Neutrophil (primary cell): ENCODE results near the gene CRB3.
A peak's percentile ranks its signal among the peaks of the same experiment; 100 is the strongest.

ENCODE experiments used
- H3K27ac ChIP-seq: fragments of 200-600 bp; sonication (generic); 2 replicates; pipeline ENCODE4 v1.5.1; 2016; ENCODE audit warnings: mild to moderate bottlenecking, moderate library complexity
- H3K27me3 ChIP-seq: fragments of 200-600 bp; sonication (generic); 2 replicates; pipeline ENCODE4 v1.6.0; 2016; ENCODE audit warnings: mild to moderate bottlenecking
- H3K36me3 ChIP-seq: fragments of 200-600 bp; sonication (generic); 2 replicates; pipeline ENCODE4 v1.5.1; 2017
- H3K4me1 ChIP-seq, 2 experiments: fragments of 200-600 bp in 1 of 2; sonication (generic) in 1 of 2; 1 replicate in 1 of 2; 2 replicates in 1 of 2; pipeline versions ENCODE4 v1.5.1 to v1.6.1; 2013 to 2016; ENCODE audit warnings: low read depth in 1 of 2, low read length in 1 of 2, mild to moderate bottlenecking in 1 of 2, moderate library complexity in 1 of 2; ENCODE audit not compliant: control insufficient read depth in 1 of 2, insufficient read depth in 1 of 2
- H3K4me3 ChIP-seq, 2 experiments: fragments of 200-600 bp in 1 of 2; sonication (generic) in 1 of 2; 1 replicate in 1 of 2; 2 replicates in 1 of 2; pipeline ENCODE4 v1.5.1; 2013 to 2016; ENCODE audit warnings: low read depth in 1 of 2, low read length in 1 of 2, mild to moderate bottlenecking in 1 of 2, moderate library complexity in 1 of 2
- H3K9me3 ChIP-seq: fragments of 200-600 bp; sonication (generic); 2 replicates; pipeline ENCODE4 v1.5.1; 2016
- CTCF ChIP-seq: fragments of 200-600 bp; sonication (generic); IDR thresholded peaks from 2 replicates; pipeline ENCODE4 v1.5.1; 2016; ENCODE audit warnings: antibody characterized with exemption

Gene CRB3

GRCh38 chr19:6491802-6492592 lies 27.9 kb downstream of the CRB3 start:
- no peak overlapping the region for H3K4me3 ChIP-seq
- H3K4me1 ChIP-seq: no peaks in the 10 kb centered on the region
- no peaks in the 10 kb centered on the region for H3K36me3 ChIP-seq
- peaks cover 7% of the 10 kb centered on the region for H3K27me3 ChIP-seq
- no peak overlapping the region for H3K27ac ChIP-seq
- no peak for TF ChIP-seq CTCF
- H3K9me3 ChIP-seq: no peaks in the 10 kb centered on the region

- H3K4me1 ChIP-seq: peaks cover 5 to 7% of the 10 kb centered on the region in 2 experiments
- TF ChIP-seq CTCF: no peak
- no peak overlapping the region for H3K4me3 ChIP-seq
- H3K36me3 ChIP-seq: no peaks in the 10 kb centered on the region
- no peak overlapping the region for H3K27ac ChIP-seq
- H3K27me3 ChIP-seq: peaks cover 7% of the 10 kb centered on the region
- no peaks in the 10 kb centered on the region for H3K9me3 ChIP-seq
Observed at GRCh38 chr19:6494438-6495036, 30.5 kb downstream of the CRB3 start.

- no peak overlapping the region for H3K27ac ChIP-seq
- H3K4me1 ChIP-seq: peaks cover 5 to 7% of the 10 kb centered on the region in 2 experiments
- H3K9me3 ChIP-seq: no peaks in the 10 kb centered on the region
- H3K27me3 ChIP-seq: peaks cover 18% of the 10 kb centered on the region
- no peak overlapping the region for H3K4me3 ChIP-seq
- H3K36me3 ChIP-seq: no peaks in the 10 kb centered on the region
- TF ChIP-seq CTCF: no peak
Observed at GRCh38 chr19:6495947-6496346, 31.9 kb downstream of the CRB3 start.

GRCh38 chr19:6498294-6499036 lies 34.4 kb downstream of the CRB3 start:
- peak overlapping the region; percentile 31 for H3K27ac ChIP-seq
- H3K36me3 ChIP-seq: no peaks in the 10 kb centered on the region
- no peak for TF ChIP-seq CTCF
- H3K4me3 ChIP-seq: no peak overlapping the region
- peaks cover 43% of the 10 kb centered on the region for H3K27me3 ChIP-seq
- H3K9me3 ChIP-seq: no peaks in the 10 kb centered on the region
- H3K4me1 ChIP-seq: peaks cover 5 to 7% of the 10 kb centered on the region in 2 experiments

- no peaks in the 10 kb centered on the region for H3K36me3 ChIP-seq
- peak overlapping the region; percentile 31 for H3K27ac ChIP-seq
- no peaks in the 10 kb centered on the region for H3K9me3 ChIP-seq
- peaks cover 5 to 7% of the 10 kb centered on the region in 2 experiments for H3K4me1 ChIP-seq
- H3K27me3 ChIP-seq: peaks cover 50% of the 10 kb centered on the region
- H3K4me3 ChIP-seq: no peak overlapping the region
- TF ChIP-seq CTCF: no peak
Observed at GRCh38 chr19:6499052-6499790, 35.1 kb downstream of the CRB3 start.
